H9 (cell line): ENCODE results near the gene POC5. TPM values are rescaled to one million over a fixed set of nuclear protein-coding genes. Genes with fewer than 3 reads are reported as not detected.
A peak's percentile ranks its signal among the peaks of the same experiment; 100 is the strongest.

Experiments
- DNase-seq: peaks from one replicate; pipeline ENCODE4 v3.0.0-alpha.2; 2017
- H2AFZ ChIP-seq: one replicate; pipeline ENCODE4 v1.6.1; 2013; ENCODE audit warnings: mild to moderate bottlenecking, low read length, control low read depth, moderate library complexity
- H2AK5ac ChIP-seq: 2 replicates; pipeline ENCODE4 v1.6.1; 2013; ENCODE audit warnings: low read length, control low read depth, mixed read lengths; ENCODE audit not compliant: insufficient read length
- H2BK120ac ChIP-seq: one replicate; pipeline ENCODE4 v1.6.1; 2013; ENCODE audit warnings: low read depth, mild to moderate bottlenecking, low read length, control low read depth, inconsistent platforms; ENCODE audit not compliant: poor library complexity, severe bottlenecking
- H2BK12ac ChIP-seq: 2 replicates; pipeline ENCODE4 v1.6.1; 2013; ENCODE audit warnings: low read length, control low read depth, mixed read lengths, low read depth; ENCODE audit not compliant: insufficient read length
- H2BK15ac ChIP-seq: 2 replicates; pipeline ENCODE4 v1.6.1; 2013; ENCODE audit warnings: low read depth, low read length, control low read depth
- H2BK20ac ChIP-seq: one replicate; pipeline ENCODE4 v1.6.1; 2013; ENCODE audit warnings: low read depth, mild to moderate bottlenecking, low read length, control low read depth, inconsistent platforms; ENCODE audit not compliant: poor library complexity, severe bottlenecking
- H2BK5ac ChIP-seq: 2 replicates; pipeline ENCODE4 v1.6.1; 2013; ENCODE audit warnings: low read length, control low read depth, mixed read lengths; ENCODE audit not compliant: insufficient read length
- H3K14ac ChIP-seq: 2 replicates; pipeline ENCODE4 v1.6.1; 2013; ENCODE audit warnings: low read length, control low read depth; ENCODE audit not compliant: insufficient read depth
- H3K18ac ChIP-seq: 2 replicates; pipeline ENCODE4 v1.6.1; 2013; ENCODE audit warnings: low read depth, mild to moderate bottlenecking, mixed read lengths, low read length, control low read depth; ENCODE audit not compliant: insufficient read length
- H3K23ac ChIP-seq: 2 replicates; pipeline ENCODE4 v1.6.1; 2013; ENCODE audit warnings: low read length, control low read depth, mixed read lengths, low read depth; ENCODE audit not compliant: insufficient read length
- H3K23me2 ChIP-seq: 2 replicates; pipeline ENCODE4 v1.6.1; 2013; ENCODE audit warnings: low read depth, mild to moderate bottlenecking, mixed read lengths, low read length, control low read depth; ENCODE audit not compliant: insufficient read length, poor library complexity, severe bottlenecking
- H3K27ac ChIP-seq: 2 replicates; pipeline ENCODE4 v1.5.1; 2013; ENCODE audit warnings: low read length, control low read depth, mixed read lengths, low read depth; ENCODE audit not compliant: insufficient read length
- H3K27me3 ChIP-seq: 2 replicates; pipeline ENCODE4 v1.6.1; 2013; ENCODE audit warnings: low read length, control low read depth, inconsistent platforms; ENCODE audit not compliant: insufficient read depth
- H3K4ac ChIP-seq: 2 replicates; pipeline ENCODE4 v1.6.1; 2013; ENCODE audit warnings: low read depth, mild to moderate bottlenecking, control low read depth, inconsistent platforms, low read length, moderate library complexity
- H3K4me1 ChIP-seq: 2 replicates; pipeline ENCODE4 v1.6.1; 2013; ENCODE audit warnings: low read length, control low read depth, inconsistent platforms; ENCODE audit not compliant: insufficient read depth
- H3K4me2 ChIP-seq: 2 replicates; pipeline ENCODE4 v1.6.1; 2013; ENCODE audit warnings: low read length, control low read depth, mixed read lengths; ENCODE audit not compliant: insufficient read length, insufficient read depth
- H3K56ac ChIP-seq: 2 replicates; pipeline ENCODE4 v1.6.1; 2013; ENCODE audit warnings: low read depth, mild to moderate bottlenecking, mixed read lengths, low read length, control low read depth; ENCODE audit not compliant: insufficient read length
- H3K79me1 ChIP-seq: 2 replicates; pipeline ENCODE4 v1.6.1; 2013; ENCODE audit warnings: low read depth, mild to moderate bottlenecking, moderate library complexity, low read length, control low read depth, inconsistent platforms; ENCODE audit not compliant: insufficient read depth, poor library complexity, severe bottlenecking
- H3K79me2 ChIP-seq: 2 replicates; pipeline ENCODE4 v1.6.1; 2013; ENCODE audit warnings: low read length, control low read depth, inconsistent platforms; ENCODE audit not compliant: insufficient read depth
- H3K9ac ChIP-seq: 2 replicates; pipeline ENCODE4 v1.6.1; 2013; ENCODE audit warnings: low read length, control low read depth, mixed read lengths; ENCODE audit not compliant: insufficient read length; ENCODE audit errors: extremely low read depth
- H3K9me3 ChIP-seq: one replicate; pipeline ENCODE4 v1.6.1; 2013; ENCODE audit warnings: low read depth, low read length, inconsistent platforms; ENCODE audit not compliant: control insufficient read depth
- H3T11ph ChIP-seq: one replicate; pipeline ENCODE4 v1.6.1; 2013; ENCODE audit warnings: mild to moderate bottlenecking, low read length, control low read depth, inconsistent platforms
- H4K20me1 ChIP-seq: one replicate; pipeline ENCODE4 v1.6.1; 2013; ENCODE audit not compliant: control insufficient read depth, insufficient read length, insufficient read depth
- H4K5ac ChIP-seq: 2 replicates; pipeline ENCODE4 v1.6.1; 2013; ENCODE audit warnings: low read depth, mild to moderate bottlenecking, mixed read lengths, low read length, control low read depth; ENCODE audit not compliant: insufficient read length
- H4K8ac ChIP-seq: replicated peaks from 2 replicates; pipeline ENCODE4 v1.6.1; 2013; ENCODE audit warnings: low read length, control low read depth, mixed read lengths, low read depth; ENCODE audit not compliant: insufficient read length
- H4K91ac ChIP-seq: 2 replicates; pipeline ENCODE4 v1.6.1; 2013; ENCODE audit warnings: low read depth, mild to moderate bottlenecking, moderate library complexity, mixed read lengths, low read length, control low read depth; ENCODE audit not compliant: insufficient read length
- H3K27ac Mint-ChIP-seq, 3 experiments: 2 replicates in 2 of 3; 3 replicates in 1 of 3; pipeline ENCODE4 v1.8.0; 2020 to 2021; ENCODE audit warnings: mixed read lengths in 3 of 3, mild to moderate bottlenecking in 1 of 3, moderate library complexity in 1 of 3
- H3K27me3 Mint-ChIP-seq: 2 replicates; pipeline ENCODE4 v1.8.0; 2021; ENCODE audit warnings: low read depth, mild to moderate bottlenecking, moderate library complexity, mixed read lengths
- H3K36me3 Mint-ChIP-seq, 3 experiments: 2 replicates in 2 of 3; 3 replicates in 1 of 3; pipeline ENCODE4 v1.8.0; 2020 to 2021; ENCODE audit warnings: low read depth in 3 of 3, mixed read lengths in 3 of 3; ENCODE audit not compliant: insufficient read depth in 1 of 3
- H3K4me1 Mint-ChIP-seq, 2 experiments: 2 replicates each; pipeline ENCODE4 v1.8.0; 2020; ENCODE audit warnings: mixed read lengths in 2 of 2
- H3K4me3 Mint-ChIP-seq, 2 experiments: 2 replicates in 1 of 2; 3 replicates in 1 of 2; pipeline ENCODE4 v1.8.0; 2020 to 2021; ENCODE audit warnings: mild to moderate bottlenecking in 2 of 2, mixed read lengths in 2 of 2, moderate library complexity in 1 of 2
- H3K9me3 Mint-ChIP-seq, 2 experiments: 2 replicates in 1 of 2; 3 replicates in 1 of 2; pipeline ENCODE4 v1.8.0; 2020; ENCODE audit warnings: mild to moderate bottlenecking in 2 of 2, mixed read lengths in 2 of 2, moderate library complexity in 1 of 2
- CTCF ChIP-seq: fragments of 200-600 bp; sonication (generic); conservative IDR thresholded peaks from 3 replicates; pipeline ENCODE4 v1.8.0; 2021; ENCODE audit warnings: antibody characterized with exemption, mild to moderate bottlenecking
- WGBS: extraction: QIAGEN DNeasy Blood & Tissue Kit; methylation state at CpG from one replicate; pipeline ENCODE4 v1.1.7; 2013; ENCODE audit warnings: missing lambda C conversion rate, low lambda C conversion rate, mixed read lengths; ENCODE audit not compliant: insufficient read length; ENCODE audit errors: extremely low coverage; 5-methylcytosine and 5-hydroxymethylcytosine counted together
- total RNA-seq: library from RNA; stranded (reverse); gene quantifications from 2 replicates; pipeline ENCODE4 v1.2.1, GENCODE V29; 2021

The POC5 gene
- total RNA-seq, 1 experiment from 2014 or later: 12.2 TPM

- no peak overlapping the region for H4K8ac ChIP-seq
- no peaks in the 10 kb centered on the region for H4K20me1 ChIP-seq
- H3K36me3 Mint-ChIP-seq: peaks cover 0 to 3% (median 0%) of the 10 kb centered on the region in 3 experiments; a peak in 2 of 7 replicates
- no peak overlapping the region for H2BK12ac ChIP-seq
- no peaks in the 10 kb centered on the region for H3K9me3 Mint-ChIP-seq
- no peak overlapping the region for H3K27ac ChIP-seq
- no peaks in the 10 kb centered on the region for H3K27me3 Mint-ChIP-seq
- H3K4me3 Mint-ChIP-seq: no peak overlapping the region
- DNase-seq: no peak
- WGBS: no CpG with 5 or more reads among the region's 1 CpG
- no peak overlapping the region for H3K4me2 ChIP-seq
- H3K14ac ChIP-seq: no peak overlapping the region
- H2AFZ ChIP-seq: no peak overlapping the region
- H2BK120ac ChIP-seq: no peak overlapping the region
- H2AK5ac ChIP-seq: no peak overlapping the region
- TF ChIP-seq CTCF: no peak
- H3K56ac ChIP-seq: no peak overlapping the region
- H3K23ac ChIP-seq: no peak overlapping the region
- no peaks in the 10 kb centered on the region for H3K4me1 Mint-ChIP-seq
- no peak overlapping the region for H2BK5ac ChIP-seq
- H3K23me2 ChIP-seq: no peaks in the 10 kb centered on the region
- no peak overlapping the region for H3K4ac ChIP-seq
- no peak overlapping the region for H3T11ph ChIP-seq
- H2BK20ac ChIP-seq: no peak overlapping the region
- no peak overlapping the region for H2BK15ac ChIP-seq
- no peak overlapping the region for H3K9ac ChIP-seq
- no peaks in the 10 kb centered on the region for H3K4me1 ChIP-seq
- peak overlapping the region in 1 of 3 experiments; percentile 13; a peak in 1 of 7 replicates for H3K27ac Mint-ChIP-seq
- no peaks in the 10 kb centered on the region for H3K27me3 ChIP-seq
- H4K5ac ChIP-seq: no peak overlapping the region
- H3K79me2 ChIP-seq: no peaks in the 10 kb centered on the region
- H4K91ac ChIP-seq: no peak overlapping the region
- H3K18ac ChIP-seq: no peak overlapping the region
- H3K79me1 ChIP-seq: no peaks in the 10 kb centered on the region
- no peaks in the 10 kb centered on the region for H3K9me3 ChIP-seq
These were observed 39.6 kb downstream of the POC5 start for GRCh38 chr5:75677607-75678006.
